Fibroblast of gingiva (primary cell): ENCODE results near the gene TPRX1.
A peak's percentile ranks its signal among the peaks of the same experiment; 100 is the strongest.
"Not testable (repeated sequence)": the region's sequence is repeated elsewhere in the genome, so short reads cannot be mapped to it uniquely, and the experiment has no call there.

Experiments
- DNase-seq: peaks from one replicate; pipeline ENCODE4 v3.0.0-alpha.2; 2011; ENCODE audit warnings: low read depth

The TPRX1 gene, protein sequence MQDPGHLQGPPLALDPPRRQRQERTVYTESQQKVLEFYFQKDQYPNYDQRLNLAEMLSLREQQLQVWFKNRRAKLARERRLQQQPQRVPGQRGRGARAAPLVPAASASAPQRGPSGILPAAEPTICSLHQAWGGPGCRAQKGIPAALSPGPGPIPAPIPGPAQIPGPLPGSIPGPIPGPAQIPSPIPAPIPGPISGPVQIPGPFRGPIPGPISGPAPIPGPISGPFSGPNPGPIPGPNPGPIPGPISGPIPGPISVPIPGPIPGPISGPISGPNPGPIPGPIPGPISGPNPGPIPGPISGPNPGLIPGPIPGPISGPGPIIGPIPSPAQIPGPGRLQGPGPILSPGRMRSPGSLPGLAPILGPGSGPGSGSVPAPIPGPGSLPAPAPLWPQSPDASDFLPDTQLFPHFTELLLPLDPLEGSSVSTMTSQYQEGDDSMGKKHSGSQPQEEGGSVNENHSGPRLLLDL

DNA sequence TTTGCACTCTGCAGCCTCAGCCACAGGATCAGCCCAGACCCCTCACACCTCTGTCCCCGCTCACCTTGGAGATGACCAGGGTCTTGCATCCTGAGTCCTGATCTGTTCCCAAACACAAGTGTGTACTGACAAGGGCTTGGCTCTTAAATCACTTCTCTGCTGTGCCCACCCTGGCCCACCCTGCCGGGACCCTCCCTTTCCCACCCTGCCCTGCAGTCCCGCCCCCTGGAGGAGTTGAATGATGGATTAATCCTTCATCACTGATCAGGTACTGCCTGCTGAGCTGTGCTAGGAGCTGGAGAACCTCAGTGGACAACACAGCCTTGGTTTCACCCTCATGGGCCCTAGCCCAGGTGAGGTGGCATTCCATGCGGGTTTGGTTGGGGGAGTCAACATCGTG is at the start of gene TPRX1:
Gene TPRX1 (minus strand): TSS at position 101 of the 400 bp plus-strand sequence. CDS start 12 bp downstream, at position 89.
- DNase-seq, result not testable (repeated sequence)

DNA sequence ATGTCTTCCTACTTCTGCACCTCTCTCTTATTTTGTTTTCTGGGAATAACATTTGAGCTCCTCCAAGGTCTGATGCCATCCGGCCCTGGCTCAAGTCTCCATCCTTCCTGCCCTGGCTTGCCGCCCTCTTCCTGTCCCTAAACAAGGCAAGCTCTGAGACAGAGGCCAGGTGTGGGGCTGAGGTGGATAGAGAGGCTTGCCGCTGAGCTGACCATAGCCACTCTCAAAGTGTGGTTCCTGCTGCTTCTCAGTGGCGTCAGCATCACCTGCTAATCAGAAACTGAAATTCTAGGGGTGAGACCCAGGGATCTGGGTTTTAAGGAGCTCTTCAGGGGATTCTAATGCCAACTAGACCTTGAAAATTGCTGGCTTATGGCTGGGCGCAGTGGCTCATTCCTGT is 48.7 kb upstream of the TPRX1 start:
- DNase-seq, result no peak

DNA sequence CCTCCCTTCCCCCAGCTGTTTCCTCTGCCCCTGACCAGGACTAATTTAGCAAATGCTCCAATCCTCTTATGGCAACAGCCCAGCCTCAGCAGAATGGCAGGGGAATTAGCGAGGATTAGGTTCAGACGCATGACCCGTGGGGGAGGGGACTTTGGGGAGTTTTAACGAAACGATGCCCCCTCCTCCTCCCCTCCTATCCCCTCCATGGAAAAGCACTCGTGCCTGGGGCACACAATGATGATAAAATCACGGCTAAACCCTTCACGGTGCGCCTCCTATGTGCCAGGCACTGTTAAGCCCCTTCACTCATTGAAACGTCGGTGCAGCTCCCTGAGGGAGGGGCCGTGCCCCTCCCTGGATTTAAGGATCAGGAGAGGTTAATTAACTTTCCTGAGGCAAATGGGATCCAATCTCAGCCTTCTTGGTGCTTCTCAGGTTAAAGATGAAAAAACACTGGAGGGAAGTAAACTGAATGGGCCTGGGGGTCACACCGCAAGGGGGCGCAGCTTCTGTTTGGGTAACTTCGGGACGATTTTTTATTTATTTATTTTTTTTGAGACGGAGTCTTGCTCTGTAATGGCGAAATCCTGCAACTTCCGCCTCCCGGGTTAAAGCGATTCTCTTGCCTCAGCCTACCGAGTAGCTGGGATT is 44.6 kb upstream of the TPRX1 start:
- no peak for DNase-seq

DNA sequence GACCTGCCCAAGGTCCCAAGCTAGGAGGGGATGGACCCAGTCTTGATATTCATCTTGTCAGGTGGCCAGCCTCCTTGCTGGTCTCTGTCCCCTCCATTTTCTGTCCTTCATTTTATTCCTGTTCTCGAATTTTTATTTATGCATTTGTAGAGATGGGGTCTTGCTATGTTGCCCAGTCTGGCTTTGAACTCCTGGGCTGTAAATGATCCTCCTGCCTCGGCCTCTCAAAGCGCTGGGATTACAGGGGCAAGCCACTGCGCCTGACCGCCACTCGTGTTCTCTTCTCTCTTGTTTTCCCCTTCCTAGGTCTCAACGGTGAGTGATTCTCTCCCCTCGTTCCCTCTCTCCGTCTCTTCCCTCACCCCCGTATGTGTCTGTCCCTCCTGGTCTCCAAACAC is 44.1 kb upstream of the TPRX1 start:
- no peak for DNase-seq

DNA sequence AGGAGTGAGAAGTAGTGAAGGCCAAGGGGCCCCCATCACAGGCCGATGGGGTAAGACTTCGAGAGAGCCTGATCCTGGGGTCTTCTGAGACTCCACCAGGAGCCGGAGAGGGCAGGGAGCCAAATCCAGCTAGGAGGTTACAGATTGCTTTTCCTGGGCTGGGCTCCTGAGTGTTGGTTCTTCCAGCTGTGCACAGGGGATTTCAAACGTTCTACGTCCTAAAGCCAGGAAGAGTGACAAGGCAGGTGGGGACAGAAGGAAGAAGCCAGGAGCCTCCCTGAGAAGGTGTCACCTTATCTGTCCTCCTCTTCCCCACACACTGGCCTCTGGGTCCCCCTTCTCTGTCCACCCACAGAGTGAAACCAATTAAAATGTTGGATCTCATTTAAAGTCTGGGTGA is 38.6 kb upstream of the TPRX1 start:
- DNase-seq, result no peak

DNA sequence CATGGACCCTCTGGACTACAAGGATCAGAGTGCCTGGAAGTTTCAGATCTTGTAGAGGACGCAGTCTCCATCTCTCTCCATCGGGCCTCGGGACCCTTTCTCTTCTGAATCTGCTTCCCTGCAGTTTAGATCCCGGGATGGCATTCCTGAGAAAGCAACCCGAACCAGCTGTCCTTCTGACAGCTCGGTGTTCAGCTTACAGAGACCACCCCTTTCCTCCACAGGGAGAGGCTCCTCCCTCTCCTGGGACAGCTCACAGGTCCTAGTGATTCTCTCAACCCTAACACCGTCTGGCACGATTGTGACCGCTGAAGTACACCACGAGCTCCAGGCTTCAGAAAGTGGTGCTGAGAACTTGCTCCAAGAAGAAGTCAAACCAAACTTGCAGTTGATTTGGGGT is 35.6 kb upstream of the TPRX1 start:
- DNase-seq, result no peak

DNA sequence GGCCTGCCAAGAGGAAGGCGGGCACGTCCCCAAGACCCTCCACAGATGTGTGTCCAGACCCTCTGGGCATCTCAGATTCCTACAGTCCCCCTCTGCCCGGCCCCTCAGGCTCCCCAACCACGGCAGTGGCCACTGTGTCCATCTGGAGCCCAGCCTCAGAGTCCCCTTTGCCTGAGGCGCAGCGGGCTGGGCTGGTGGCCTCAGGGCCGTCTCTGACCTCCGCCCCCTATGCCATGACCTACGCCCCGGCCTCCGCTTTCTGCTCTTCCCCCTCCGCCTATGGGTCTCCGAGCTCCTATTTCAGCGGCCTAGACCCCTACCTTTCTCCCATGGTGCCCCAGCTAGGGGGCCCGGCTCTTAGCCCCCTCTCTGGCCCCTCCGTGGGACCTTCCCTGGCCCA is 35.1 kb upstream of the TPRX1 start:
- no peak for DNase-seq

DNA sequence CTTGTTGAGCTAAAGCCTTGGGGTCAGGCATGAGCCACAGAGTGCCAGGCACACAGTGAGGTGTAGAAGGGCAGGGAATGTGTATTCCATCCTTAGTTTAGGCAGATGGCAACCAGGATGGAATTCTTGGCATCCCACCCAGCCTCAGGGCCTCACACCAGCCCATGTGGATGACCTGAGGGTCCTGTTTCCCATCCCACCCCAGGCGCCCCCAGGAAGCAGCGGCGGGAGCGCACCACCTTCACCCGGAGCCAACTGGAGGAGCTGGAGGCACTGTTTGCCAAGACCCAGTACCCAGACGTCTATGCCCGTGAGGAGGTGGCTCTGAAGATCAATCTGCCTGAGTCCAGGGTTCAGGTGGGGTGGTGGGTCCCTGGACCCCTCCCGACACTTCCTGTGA is 31.7 kb upstream of the TPRX1 start:
- no peak for DNase-seq

DNA sequence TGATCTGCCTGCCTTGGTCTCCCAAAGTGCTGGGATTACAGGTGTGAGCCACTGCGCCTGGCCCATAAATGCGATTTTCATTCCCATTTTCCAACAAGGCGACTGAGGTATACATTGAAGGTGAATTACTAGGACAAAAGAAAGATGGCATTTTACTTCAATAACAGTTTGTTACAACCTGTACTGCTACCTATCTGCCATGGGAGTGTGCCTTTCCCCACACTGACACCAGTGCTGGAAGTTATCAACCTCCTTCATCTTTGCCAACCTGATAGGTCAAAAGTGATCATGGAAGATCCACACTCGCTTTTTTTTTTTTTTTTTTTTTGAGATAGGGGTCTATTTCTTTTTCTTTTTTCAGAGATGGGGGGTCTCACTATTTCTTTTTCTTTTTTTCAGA is 28.4 kb upstream of the TPRX1 start:
- DNase-seq, result no peak

DNA sequence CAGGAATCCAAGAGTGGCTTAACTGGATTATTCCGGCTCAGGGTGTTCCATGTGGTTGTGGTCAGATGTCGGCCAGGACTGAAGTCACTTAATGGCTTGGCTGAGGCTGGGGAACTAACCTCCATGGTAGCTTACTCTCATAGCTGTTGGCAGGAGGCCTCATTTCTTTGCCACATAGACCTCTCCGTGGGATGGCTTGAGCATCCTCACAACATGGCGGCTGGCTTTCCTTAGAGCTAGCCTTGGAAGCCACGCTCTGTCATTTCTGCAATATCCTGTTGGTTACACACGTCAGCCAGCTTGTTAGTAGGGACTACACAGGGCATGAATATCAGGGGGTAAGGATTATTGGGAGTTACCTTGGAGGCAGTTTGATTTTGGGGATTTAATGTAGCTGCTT is 22.4 kb upstream of the TPRX1 start:
- no peak for DNase-seq

DNA sequence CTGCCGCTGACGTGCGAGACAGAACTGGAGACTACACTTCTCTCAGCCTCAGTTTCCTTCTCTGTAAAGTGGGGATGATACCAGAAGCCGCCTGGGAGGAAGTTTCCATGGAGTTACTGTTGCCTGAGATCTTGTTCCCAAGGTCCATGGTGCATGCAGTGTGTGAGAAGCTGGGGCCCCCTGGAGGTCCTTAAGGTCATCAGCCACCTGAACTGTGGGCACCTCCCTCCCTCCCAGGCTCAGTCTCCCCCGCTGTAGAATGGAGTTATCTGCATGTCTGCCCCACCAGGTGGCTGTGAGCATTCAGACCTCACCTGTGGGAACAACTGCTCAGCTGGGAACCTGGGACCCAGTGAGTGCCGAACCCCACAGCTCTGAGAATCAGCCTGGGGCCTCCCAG is 20.0 kb upstream of the TPRX1 start:
- DNase-seq, result no peak

DNA sequence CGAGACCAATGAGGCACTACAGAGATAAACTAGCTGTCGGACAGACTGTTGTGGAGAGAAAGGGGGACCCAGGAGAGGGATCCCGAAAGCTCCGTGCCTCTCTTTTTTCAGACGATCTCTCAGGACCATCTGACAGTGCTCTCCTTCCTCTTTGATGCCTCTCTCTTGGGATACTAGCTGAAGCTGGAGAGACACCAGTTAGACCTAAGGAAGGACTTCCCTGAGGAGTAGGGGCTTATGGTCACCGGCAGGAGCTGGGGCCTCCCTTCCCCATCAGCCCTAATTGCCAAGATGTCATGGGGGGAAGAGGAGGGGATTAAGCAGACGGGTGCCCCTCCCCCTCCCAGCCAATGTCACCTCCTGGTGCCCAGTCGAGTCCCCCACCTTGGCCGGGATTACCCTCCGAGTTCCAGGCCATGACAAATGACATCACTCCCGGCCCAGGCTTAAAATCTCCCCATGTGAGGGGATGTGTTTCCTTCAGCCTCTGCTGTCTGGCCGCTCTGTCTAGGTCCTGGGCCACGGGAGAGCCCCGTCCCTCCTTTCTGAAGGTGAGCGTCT is 17.2 kb upstream of the TPRX1 start, which contains the start of gene CRX:
Gene CRX (plus strand): TSS at position 478 of the 561 bp plus-strand sequence. CDS start 12,507 bp downstream, outside the sequence.
- no peak for DNase-seq

DNA sequence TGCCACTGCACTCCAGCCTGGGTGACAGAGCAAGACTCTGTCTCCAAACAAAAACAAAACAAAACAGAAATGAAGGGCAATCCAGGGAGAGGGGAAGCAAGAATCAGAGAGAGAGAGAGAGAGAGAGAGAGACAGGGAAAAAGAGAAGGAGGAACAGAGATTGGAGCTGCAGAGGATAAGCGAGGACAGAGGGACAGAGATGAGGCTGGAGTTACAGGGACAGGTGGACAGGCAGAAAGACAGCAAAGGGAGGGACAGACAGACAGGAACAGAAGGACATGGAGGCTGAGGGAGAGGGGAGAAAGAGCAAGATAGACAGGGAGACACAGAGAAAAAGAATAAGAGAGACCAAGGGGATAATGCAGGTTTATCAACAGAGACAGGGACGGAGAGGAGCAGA is 16.1 kb upstream of the TPRX1 start:
- DNase-seq, result no peak

DNA sequence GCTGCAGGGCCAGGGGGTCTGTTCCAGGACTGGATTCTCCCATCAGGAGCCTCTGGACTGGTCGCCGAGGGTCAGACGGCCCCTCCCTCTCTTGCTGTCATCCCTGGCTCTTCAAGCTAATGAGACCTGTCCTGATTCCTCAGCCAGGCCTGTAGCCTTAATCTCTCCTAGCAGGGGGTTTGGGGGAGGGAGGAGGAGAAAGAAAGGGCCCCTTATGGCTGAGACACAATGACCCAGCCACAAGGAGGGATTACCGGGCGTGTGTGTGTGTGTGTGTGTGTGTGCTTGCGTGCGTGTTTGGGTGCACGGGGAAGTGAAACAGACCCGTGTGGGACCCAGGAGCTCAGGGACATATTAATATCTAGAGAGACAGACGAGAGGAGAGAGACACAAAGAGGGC is 15.5 kb upstream of the TPRX1 start:
- DNase-seq, result no peak

DNA sequence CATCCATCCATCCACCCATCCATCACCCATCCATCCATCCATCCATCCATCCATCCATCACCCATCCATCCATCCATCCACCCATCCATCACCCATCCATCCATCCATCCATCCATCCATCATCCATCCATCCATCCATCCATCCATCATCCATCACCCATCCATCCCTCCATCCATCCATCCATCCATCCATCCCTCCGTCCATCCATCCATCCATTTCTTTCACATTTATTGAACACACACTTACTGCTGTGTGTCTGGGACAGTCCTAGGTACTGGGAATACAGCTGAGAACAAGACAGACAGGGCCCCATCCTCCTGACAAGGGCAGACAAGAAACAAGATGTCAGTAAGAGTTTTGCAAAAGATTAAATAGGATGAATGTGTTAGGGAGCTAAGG is 13.9 kb upstream of the TPRX1 start:
- not testable (repeated sequence) for DNase-seq

DNA sequence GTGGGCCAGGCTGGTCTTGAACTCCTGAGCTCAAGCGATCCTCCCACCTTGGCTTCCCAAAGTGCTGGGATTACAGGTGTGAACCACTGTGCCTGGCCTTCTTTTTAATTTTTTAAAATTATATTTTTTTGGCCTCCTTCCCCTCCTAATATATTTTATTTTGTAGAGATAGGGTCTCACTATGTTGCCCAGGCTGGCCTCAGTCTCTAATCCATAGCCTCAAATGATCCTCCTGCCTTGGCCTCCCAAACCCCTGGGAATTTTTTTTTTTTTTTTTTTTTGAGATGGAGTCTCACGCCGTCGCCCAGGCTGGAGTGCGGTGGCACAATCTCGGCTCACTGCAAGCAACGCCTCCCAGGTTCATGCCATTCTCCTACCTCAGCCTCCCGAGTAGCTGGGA is 11.9 kb upstream of the TPRX1 start:
- not testable (repeated sequence) for DNase-seq

DNA sequence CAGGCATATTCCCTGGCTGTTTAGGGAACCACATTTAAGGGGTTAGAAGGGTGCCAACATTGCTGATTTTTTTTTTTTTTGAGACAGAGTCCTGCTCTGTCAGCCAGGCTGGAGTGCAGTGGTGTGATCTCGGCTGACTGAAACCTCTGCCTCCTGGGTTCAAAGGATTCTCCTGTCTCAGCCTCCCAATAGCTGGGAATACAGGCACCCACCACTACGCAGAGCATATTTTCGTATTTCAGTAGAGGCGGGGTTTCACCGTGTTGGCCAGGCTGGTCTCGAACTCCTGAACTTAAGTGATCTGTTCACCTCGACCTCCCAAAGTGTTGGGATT is 9.6 kb upstream of the TPRX1 start:
- DNase-seq, result no peak

DNA sequence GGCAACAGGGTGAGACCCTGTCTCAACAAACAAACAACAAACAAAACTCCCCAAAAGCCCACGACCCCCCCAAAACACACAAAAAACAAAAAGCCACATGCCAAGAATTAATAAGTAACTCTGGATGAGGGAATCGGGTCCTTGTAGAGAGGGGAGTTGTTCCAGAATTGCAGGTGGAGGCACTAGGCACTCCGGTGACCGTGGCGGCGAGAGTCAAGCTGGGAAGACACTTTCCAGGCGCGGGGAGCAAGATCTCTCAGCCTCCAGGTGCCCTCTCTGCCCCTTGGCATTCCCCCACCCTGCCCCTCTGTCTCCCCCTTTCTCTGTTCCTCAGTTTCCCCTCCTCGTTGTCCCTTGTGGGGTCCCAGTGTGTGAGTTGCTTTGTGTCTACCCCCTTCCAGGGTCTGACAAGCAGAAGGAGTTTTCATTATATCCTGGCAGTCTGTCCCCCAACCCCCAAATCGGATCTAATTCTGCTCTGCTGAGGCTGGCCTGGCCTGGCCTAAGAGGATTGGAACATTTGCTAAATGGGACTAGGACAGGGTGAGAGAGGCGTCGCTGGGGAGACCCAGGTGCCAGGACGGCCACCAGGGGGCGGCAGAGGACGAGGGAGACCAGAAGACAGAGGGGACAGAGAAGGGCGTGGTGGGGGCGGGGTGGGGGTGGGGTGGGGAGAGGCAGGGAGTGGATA is 9.1 kb upstream of the TPRX1 start:
- DNase-seq, result peak; percentile 22

DNA sequence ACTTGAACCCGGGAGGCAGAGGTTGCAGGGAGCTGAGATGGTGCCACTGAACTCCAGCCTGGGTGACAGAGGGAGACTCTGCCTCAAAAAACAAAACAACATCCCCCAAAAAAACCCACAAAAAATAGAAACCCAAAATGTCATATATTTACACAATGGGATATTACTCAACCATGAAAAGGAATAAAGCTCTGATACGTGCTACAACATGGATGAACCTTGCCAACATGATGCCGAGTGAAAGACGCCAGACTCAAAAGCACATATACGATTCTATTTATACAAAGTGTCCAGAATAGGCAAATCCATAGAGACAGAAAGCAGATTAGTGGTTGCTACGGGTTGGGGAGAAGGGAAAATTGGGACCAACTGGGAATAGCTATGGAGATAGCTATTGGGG is 2.1 kb upstream of the TPRX1 start:
- DNase-seq, result no peak

DNA sequence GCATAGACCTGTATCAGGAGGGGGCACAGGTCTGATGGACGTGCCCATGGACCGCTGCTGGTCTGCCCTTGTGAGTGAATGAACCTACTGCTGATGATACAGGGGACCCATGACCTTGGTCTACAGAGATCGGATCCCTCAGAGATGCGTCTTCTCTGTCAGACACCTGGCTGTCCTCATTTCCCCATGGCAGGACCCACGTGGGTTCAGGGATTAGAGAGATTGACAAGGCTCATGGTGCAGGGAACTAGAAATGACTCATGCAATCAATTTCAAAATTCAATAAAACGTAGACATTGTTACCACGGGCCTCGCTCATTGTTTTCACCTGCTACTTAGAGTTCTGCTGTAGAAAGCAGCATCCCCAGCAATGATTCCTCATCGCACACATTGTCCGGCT is 962 bp upstream of the TPRX1 start:
- no peak for DNase-seq

DNA sequence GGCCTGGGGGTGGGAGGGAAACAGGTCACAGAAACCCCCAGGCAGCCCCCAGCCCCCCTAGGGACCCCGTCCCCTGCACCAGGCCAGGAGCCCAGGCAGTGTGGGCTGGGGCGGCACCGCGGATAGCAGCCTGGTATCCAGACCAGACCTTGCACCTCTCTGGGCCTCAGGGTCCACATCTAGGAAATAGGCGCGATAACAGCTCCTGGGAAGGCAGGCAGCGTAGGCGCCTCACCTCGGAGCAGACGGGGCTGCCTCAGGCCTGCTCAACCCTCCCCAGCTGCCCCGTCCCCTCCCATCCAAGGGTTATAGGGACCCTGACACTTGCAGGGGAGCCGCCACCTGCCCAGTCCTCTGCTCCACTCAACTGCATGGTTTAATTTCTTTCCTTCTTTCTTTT is 680 bp downstream of the TPRX1 start:
- DNase-seq, result not testable (repeated sequence)

DNA sequence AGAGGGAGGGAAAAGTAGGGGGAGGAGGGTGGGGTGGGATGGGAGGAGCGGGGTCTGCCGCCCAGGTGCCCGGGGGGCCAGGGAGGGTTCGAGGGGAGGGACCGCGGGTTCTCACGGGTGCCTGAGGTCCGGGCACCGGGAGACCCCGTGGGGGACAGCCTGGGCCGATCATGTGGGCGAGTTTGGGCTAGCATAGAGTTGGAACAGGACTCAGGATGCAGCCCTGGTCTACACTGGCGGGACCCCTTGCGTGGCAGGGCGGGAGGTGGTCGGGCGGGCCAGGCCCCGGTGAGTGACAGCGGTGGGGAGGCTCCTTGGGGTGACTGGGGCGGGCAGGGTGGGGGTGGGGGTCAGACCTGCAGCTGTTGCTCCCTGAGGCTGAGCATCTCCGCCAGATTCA is 1.2 kb downstream of the TPRX1 start:
- not testable (repeated sequence) for DNase-seq
